Measurements from ENCODE around the gene OVCH2. TPM values are rescaled to one million over a fixed set of nuclear protein-coding genes. Genes with fewer than 3 reads are reported as not detected.
A peak's percentile ranks its signal among the peaks of the same experiment; 100 is the strongest.

Gene OVCH2
- total and polyA plus RNA-seq, 10 donors, result not detected

DNA sequence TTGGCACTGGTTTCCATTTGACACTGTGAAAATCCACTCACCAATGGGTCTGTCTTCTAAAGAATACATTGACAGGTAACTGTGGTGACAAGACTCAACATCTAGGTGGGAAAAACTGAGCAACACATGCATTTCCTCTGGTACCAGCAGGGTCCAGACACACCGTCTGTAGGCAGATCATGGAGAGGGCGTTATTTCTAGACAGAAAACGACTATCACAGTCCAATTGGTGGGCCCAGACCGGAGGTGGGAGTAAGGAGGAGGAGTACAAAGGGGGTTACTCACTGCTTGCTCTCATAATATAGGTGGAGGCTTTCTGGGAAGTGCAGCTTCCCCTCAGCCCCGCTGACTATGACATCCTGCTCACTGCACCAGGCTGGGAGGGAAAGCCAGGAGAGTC, 9.9 kb downstream of the OVCH2 start:
- no peak overlapping the region for H3K4me3 ChIP-seq
- peaks cover 0 to 8% (median 0%) of the 10 kb centered on the region in 6 donors for H3K4me1 ChIP-seq
- H3K27ac ChIP-seq, result no peak overlapping the region
- DNase-seq, result no peak
- H3K36me3 ChIP-seq, result no peaks in the 10 kb centered on the region
- WGBS, 5 donors, result 47 to 65% (median 61%) methylated on average over 5 of the region's 5 CpGs
- peaks cover 0 to 42% (median 16%) of the 10 kb centered on the region in 7 donors for H3K27me3 ChIP-seq (replicated peaks in 1 of 7)
- no peak for TF ChIP-seq POLR2A (IDR thresholded peaks at IDR 0.05)
- TF ChIP-seq, protein P1, sequence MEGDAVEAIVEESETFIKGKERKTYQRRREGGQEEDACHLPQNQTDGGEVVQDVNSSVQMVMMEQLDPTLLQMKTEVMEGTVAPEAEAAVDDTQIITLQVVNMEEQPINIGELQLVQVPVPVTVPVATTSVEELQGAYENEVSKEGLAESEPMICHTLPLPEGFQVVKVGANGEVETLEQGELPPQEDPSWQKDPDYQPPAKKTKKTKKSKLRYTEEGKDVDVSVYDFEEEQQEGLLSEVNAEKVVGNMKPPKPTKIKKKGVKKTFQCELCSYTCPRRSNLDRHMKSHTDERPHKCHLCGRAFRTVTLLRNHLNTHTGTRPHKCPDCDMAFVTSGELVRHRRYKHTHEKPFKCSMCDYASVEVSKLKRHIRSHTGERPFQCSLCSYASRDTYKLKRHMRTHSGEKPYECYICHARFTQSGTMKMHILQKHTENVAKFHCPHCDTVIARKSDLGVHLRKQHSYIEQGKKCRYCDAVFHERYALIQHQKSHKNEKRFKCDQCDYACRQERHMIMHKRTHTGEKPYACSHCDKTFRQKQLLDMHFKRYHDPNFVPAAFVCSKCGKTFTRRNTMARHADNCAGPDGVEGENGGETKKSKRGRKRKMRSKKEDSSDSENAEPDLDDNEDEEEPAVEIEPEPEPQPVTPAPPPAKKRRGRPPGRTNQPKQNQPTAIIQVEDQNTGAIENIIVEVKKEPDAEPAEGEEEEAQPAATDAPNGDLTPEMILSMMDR (IDR thresholded peaks at IDR 0.05 in 8 of 11, conservative IDR thresholded peaks at IDR 0.05 in 3 of 11), result no peak
- TF ChIP-seq POLR2AphosphoS5 (IDR thresholded peaks at IDR 0.05), result no peak
- intact Hi-C loops (cut with DNase I; ENCODE audit: low total_unique reads), result loop anchor here (5.0 kb wide), 1 partner anchor 604 kb away; no protein-coding TSS in a partner anchor
- no peaks in the 10 kb centered on the region for H3K9me3 ChIP-seq

DNA sequence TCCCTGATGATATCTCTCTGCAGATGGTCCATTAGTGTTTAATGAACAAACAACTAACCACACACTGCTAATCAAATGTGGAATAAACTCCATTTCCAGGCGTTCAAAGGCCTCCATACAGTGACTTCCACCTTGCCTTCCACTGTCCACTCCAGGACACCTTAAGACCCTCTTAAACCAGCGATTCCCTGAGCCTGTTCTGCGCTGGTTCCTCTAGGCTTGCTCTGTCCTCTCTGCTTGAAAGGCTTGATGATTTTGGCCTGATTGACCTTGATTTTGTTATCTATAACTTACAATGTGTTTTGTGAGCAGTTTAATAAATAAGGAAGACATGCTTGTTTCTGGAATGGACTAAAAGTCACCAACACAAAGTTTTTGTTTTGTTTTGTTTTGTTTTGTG, 12.0 kb downstream of the OVCH2 start:
- Histone ChIP-seq H3K36me3 (no peaks in the 10 kb centered on the region), H3K4me3 (peak overlapping the region in 1 of 8 donors; percentile 31), H3K27ac (no peak overlapping the region), H3K27me3 (replicated peaks in 1 of 7) (peaks cover 0 to 35% (median 16%) of the 10 kb centered on the region in 7 donors), H3K4me1 (peaks cover 0 to 8% (median 0%) of the 10 kb centered on the region in 6 donors), H3K9me3 (no peaks in the 10 kb centered on the region)
- no peak for DNase-seq
- TF ChIP-seq, protein P1 (IDR thresholded peaks at IDR 0.05 in 8 of 11, conservative IDR thresholded peaks at IDR 0.05 in 3 of 11), result no peak
- no peak for TF ChIP-seq POLR2AphosphoS5 (IDR thresholded peaks at IDR 0.05)
- intact Hi-C loops (cut with DNase I; ENCODE audit: low total_unique reads), result no loop called here
- WGBS, 5 donors, result 75 to 88% (median 78%) methylated on average over 3 of the region's 3 CpGs

DNA sequence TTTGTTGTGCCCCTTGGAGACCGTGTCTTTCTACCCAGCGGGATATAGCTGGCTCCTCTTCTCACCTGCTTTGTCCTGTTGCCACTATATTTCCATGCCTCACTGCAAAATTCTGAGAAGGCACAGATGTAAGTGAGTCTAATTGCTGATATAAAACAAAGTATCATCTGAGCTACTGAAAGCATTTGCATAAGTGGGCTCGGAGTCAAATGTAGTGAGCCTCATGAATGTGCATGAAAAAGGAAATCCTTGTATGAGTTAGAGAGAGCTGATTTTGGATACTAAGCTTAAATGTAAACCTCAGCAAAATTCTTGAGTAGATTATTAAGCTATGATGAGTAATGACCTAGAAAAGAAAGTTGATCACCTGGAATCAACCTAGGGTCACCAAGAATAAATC, 13.9 kb downstream of the OVCH2 start:
- DNase-seq, result no peak
- intact Hi-C loops (cut with DNase I; ENCODE audit: low total_unique reads), result no loop called here
- H3K4me3 ChIP-seq, result no peak overlapping the region
- TF ChIP-seq, protein P1 (IDR thresholded peaks at IDR 0.05 in 8 of 11, conservative IDR thresholded peaks at IDR 0.05 in 3 of 11), result no peak
- no peak for TF ChIP-seq POLR2A (IDR thresholded peaks at IDR 0.05)
- TF ChIP-seq POLR2AphosphoS5 (IDR thresholded peaks at IDR 0.05), result no peak
- no peak overlapping the region for H3K27ac ChIP-seq
- H3K9me3 ChIP-seq, result no peaks in the 10 kb centered on the region
- no peaks in the 10 kb centered on the region for H3K36me3 ChIP-seq
- WGBS, 5 donors, result 77 to 91% (median 83%) methylated on average over 3 of the region's 3 CpGs
- peaks cover 0 to 8% (median 0%) of the 10 kb centered on the region in 6 donors for H3K4me1 ChIP-seq
- peaks cover 0 to 35% (median 16%) of the 10 kb centered on the region in 7 donors for H3K27me3 ChIP-seq (replicated peaks in 1 of 7)

DNA sequence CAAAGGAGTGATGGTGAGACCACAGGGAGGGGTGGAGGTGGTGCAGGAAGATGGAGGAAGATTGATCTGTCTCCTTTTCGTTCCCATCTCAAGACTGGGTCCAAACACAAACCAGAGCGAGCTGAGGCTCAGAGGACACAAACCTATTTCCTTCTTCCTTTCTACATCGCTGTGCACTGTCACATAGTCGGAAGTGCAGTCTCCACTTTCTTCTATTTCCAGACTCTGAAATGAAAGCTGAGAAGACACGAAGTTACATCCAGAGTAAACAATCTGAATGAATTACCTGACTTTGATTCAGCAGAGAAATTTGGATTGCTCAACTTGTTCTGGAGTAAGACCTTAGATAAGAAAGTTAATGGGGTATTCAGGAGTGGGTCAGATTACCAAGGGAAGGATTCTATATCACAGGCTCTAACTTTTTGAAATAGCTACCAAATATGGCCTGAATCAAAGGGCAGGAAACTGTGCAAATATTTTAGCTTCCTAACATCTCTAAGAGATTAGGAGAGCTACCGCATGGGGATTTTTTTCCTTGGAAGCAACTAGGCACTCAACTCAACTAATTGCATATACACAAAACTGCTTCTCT, 14.4 kb downstream of the OVCH2 start:
- Histone ChIP-seq H3K4me1 (peaks cover 0 to 8% (median 0%) of the 10 kb centered on the region in 6 donors), H3K27ac (no peak overlapping the region), H3K9me3 (no peaks in the 10 kb centered on the region), H3K4me3 (no peak overlapping the region), H3K27me3 (replicated peaks in 1 of 7) (peaks cover 0 to 38% (median 16%) of the 10 kb centered on the region in 7 donors), H3K36me3 (no peaks in the 10 kb centered on the region)
- TF ChIP-seq, protein P1 (IDR thresholded peaks at IDR 0.05 in 8 of 11, conservative IDR thresholded peaks at IDR 0.05 in 3 of 11), result no peak
- TF ChIP-seq POLR2A (IDR thresholded peaks at IDR 0.05) (no peak), POLR2AphosphoS5 (IDR thresholded peaks at IDR 0.05) (no peak)
- DNase-seq, result no peak
- WGBS, 5 donors, result 55 to 68% (median 66%) methylated on average over 6 of the region's 6 CpGs
- intact Hi-C loops (cut with DNase I; ENCODE audit: low total_unique reads), result no loop called here

Measured in spleen (tissue), 11 donors.